H9 (cell line): ENCODE measurements around the gene G3BP2. TPM values are rescaled to one million over a fixed set of nuclear protein-coding genes. Genes with fewer than 3 reads are reported as not detected.
A peak's percentile ranks its signal among the peaks of the same experiment; 100 is the strongest.

Experiments used
- DNase-seq: peaks from one replicate; pipeline ENCODE4 v3.0.0-alpha.2; 2017
- H2AFZ ChIP-seq: one replicate; pipeline ENCODE4 v1.6.1; 2013; ENCODE audit warnings: mild to moderate bottlenecking, low read length, control low read depth, moderate library complexity
- H2AK5ac ChIP-seq: 2 replicates; pipeline ENCODE4 v1.6.1; 2013; ENCODE audit warnings: low read length, control low read depth, mixed read lengths; ENCODE audit not compliant: insufficient read length
- H2BK120ac ChIP-seq: one replicate; pipeline ENCODE4 v1.6.1; 2013; ENCODE audit warnings: low read depth, mild to moderate bottlenecking, low read length, control low read depth, inconsistent platforms; ENCODE audit not compliant: poor library complexity, severe bottlenecking
- H2BK12ac ChIP-seq: 2 replicates; pipeline ENCODE4 v1.6.1; 2013; ENCODE audit warnings: low read length, control low read depth, mixed read lengths, low read depth; ENCODE audit not compliant: insufficient read length
- H2BK15ac ChIP-seq: 2 replicates; pipeline ENCODE4 v1.6.1; 2013; ENCODE audit warnings: low read depth, low read length, control low read depth
- H2BK20ac ChIP-seq: one replicate; pipeline ENCODE4 v1.6.1; 2013; ENCODE audit warnings: low read depth, mild to moderate bottlenecking, low read length, control low read depth, inconsistent platforms; ENCODE audit not compliant: poor library complexity, severe bottlenecking
- H2BK5ac ChIP-seq: 2 replicates; pipeline ENCODE4 v1.6.1; 2013; ENCODE audit warnings: low read length, control low read depth, mixed read lengths; ENCODE audit not compliant: insufficient read length
- H3K14ac ChIP-seq: 2 replicates; pipeline ENCODE4 v1.6.1; 2013; ENCODE audit warnings: low read length, control low read depth; ENCODE audit not compliant: insufficient read depth
- H3K18ac ChIP-seq: 2 replicates; pipeline ENCODE4 v1.6.1; 2013; ENCODE audit warnings: low read depth, mild to moderate bottlenecking, mixed read lengths, low read length, control low read depth; ENCODE audit not compliant: insufficient read length
- H3K23ac ChIP-seq: 2 replicates; pipeline ENCODE4 v1.6.1; 2013; ENCODE audit warnings: low read length, control low read depth, mixed read lengths, low read depth; ENCODE audit not compliant: insufficient read length
- H3K23me2 ChIP-seq: 2 replicates; pipeline ENCODE4 v1.6.1; 2013; ENCODE audit warnings: low read depth, mild to moderate bottlenecking, mixed read lengths, low read length, control low read depth; ENCODE audit not compliant: insufficient read length, poor library complexity, severe bottlenecking
- H3K27ac ChIP-seq: 2 replicates; pipeline ENCODE4 v1.5.1; 2013; ENCODE audit warnings: low read length, control low read depth, mixed read lengths, low read depth; ENCODE audit not compliant: insufficient read length
- H3K27me3 ChIP-seq: 2 replicates; pipeline ENCODE4 v1.6.1; 2013; ENCODE audit warnings: low read length, control low read depth, inconsistent platforms; ENCODE audit not compliant: insufficient read depth
- H3K4ac ChIP-seq: 2 replicates; pipeline ENCODE4 v1.6.1; 2013; ENCODE audit warnings: low read depth, mild to moderate bottlenecking, control low read depth, inconsistent platforms, low read length, moderate library complexity
- H3K4me1 ChIP-seq: 2 replicates; pipeline ENCODE4 v1.6.1; 2013; ENCODE audit warnings: low read length, control low read depth, inconsistent platforms; ENCODE audit not compliant: insufficient read depth
- H3K4me2 ChIP-seq: 2 replicates; pipeline ENCODE4 v1.6.1; 2013; ENCODE audit warnings: low read length, control low read depth, mixed read lengths; ENCODE audit not compliant: insufficient read length, insufficient read depth
- H3K56ac ChIP-seq: 2 replicates; pipeline ENCODE4 v1.6.1; 2013; ENCODE audit warnings: low read depth, mild to moderate bottlenecking, mixed read lengths, low read length, control low read depth; ENCODE audit not compliant: insufficient read length
- H3K79me1 ChIP-seq: 2 replicates; pipeline ENCODE4 v1.6.1; 2013; ENCODE audit warnings: low read depth, mild to moderate bottlenecking, moderate library complexity, low read length, control low read depth, inconsistent platforms; ENCODE audit not compliant: insufficient read depth, poor library complexity, severe bottlenecking
- H3K79me2 ChIP-seq: 2 replicates; pipeline ENCODE4 v1.6.1; 2013; ENCODE audit warnings: low read length, control low read depth, inconsistent platforms; ENCODE audit not compliant: insufficient read depth
- H3K9ac ChIP-seq: 2 replicates; pipeline ENCODE4 v1.6.1; 2013; ENCODE audit warnings: low read length, control low read depth, mixed read lengths; ENCODE audit not compliant: insufficient read length; ENCODE audit errors: extremely low read depth
- H3K9me3 ChIP-seq: one replicate; pipeline ENCODE4 v1.6.1; 2013; ENCODE audit warnings: low read depth, low read length, inconsistent platforms; ENCODE audit not compliant: control insufficient read depth
- H3T11ph ChIP-seq: one replicate; pipeline ENCODE4 v1.6.1; 2013; ENCODE audit warnings: mild to moderate bottlenecking, low read length, control low read depth, inconsistent platforms
- H4K20me1 ChIP-seq: one replicate; pipeline ENCODE4 v1.6.1; 2013; ENCODE audit not compliant: control insufficient read depth, insufficient read length, insufficient read depth
- H4K5ac ChIP-seq: 2 replicates; pipeline ENCODE4 v1.6.1; 2013; ENCODE audit warnings: low read depth, mild to moderate bottlenecking, mixed read lengths, low read length, control low read depth; ENCODE audit not compliant: insufficient read length
- H4K8ac ChIP-seq: replicated peaks from 2 replicates; pipeline ENCODE4 v1.6.1; 2013; ENCODE audit warnings: low read length, control low read depth, mixed read lengths, low read depth; ENCODE audit not compliant: insufficient read length
- H4K91ac ChIP-seq: 2 replicates; pipeline ENCODE4 v1.6.1; 2013; ENCODE audit warnings: low read depth, mild to moderate bottlenecking, moderate library complexity, mixed read lengths, low read length, control low read depth; ENCODE audit not compliant: insufficient read length
- H3K27ac Mint-ChIP-seq, 3 experiments: 2 replicates in 2 of 3; 3 replicates in 1 of 3; pipeline ENCODE4 v1.8.0; 2020 to 2021; ENCODE audit warnings: mixed read lengths in 3 of 3, mild to moderate bottlenecking in 1 of 3, moderate library complexity in 1 of 3
- H3K27me3 Mint-ChIP-seq: 2 replicates; pipeline ENCODE4 v1.8.0; 2021; ENCODE audit warnings: low read depth, mild to moderate bottlenecking, moderate library complexity, mixed read lengths
- H3K36me3 Mint-ChIP-seq, 3 experiments: 2 replicates in 2 of 3; 3 replicates in 1 of 3; pipeline ENCODE4 v1.8.0; 2020 to 2021; ENCODE audit warnings: low read depth in 3 of 3, mixed read lengths in 3 of 3; ENCODE audit not compliant: insufficient read depth in 1 of 3
- H3K4me1 Mint-ChIP-seq, 2 experiments: 2 replicates each; pipeline ENCODE4 v1.8.0; 2020; ENCODE audit warnings: mixed read lengths in 2 of 2
- H3K4me3 Mint-ChIP-seq, 2 experiments: 2 replicates in 1 of 2; 3 replicates in 1 of 2; pipeline ENCODE4 v1.8.0; 2020 to 2021; ENCODE audit warnings: mild to moderate bottlenecking in 2 of 2, mixed read lengths in 2 of 2, moderate library complexity in 1 of 2
- H3K9me3 Mint-ChIP-seq, 2 experiments: 2 replicates in 1 of 2; 3 replicates in 1 of 2; pipeline ENCODE4 v1.8.0; 2020; ENCODE audit warnings: mild to moderate bottlenecking in 2 of 2, mixed read lengths in 2 of 2, moderate library complexity in 1 of 2
- WGBS: extraction: QIAGEN DNeasy Blood & Tissue Kit; methylation state at CpG from one replicate; pipeline ENCODE4 v1.1.7; 2013; ENCODE audit warnings: missing lambda C conversion rate, low lambda C conversion rate, mixed read lengths; ENCODE audit not compliant: insufficient read length; ENCODE audit errors: extremely low coverage; 5-methylcytosine and 5-hydroxymethylcytosine counted together
- total RNA-seq: library from RNA; stranded (reverse); gene quantifications from 2 replicates; pipeline ENCODE4 v1.2.1, GENCODE V29; 2021
- TF ChIP-seq, protein P1 (sequence below): fragments of 200-600 bp; sonication (generic); conservative IDR thresholded peaks from 3 replicates; pipeline ENCODE4 v1.8.0; 2021; ENCODE audit warnings: antibody characterized with exemption, mild to moderate bottlenecking

Gene G3BP2
- total RNA-seq, 1 experiment from 2014 or later: 405 TPM

DNA sequence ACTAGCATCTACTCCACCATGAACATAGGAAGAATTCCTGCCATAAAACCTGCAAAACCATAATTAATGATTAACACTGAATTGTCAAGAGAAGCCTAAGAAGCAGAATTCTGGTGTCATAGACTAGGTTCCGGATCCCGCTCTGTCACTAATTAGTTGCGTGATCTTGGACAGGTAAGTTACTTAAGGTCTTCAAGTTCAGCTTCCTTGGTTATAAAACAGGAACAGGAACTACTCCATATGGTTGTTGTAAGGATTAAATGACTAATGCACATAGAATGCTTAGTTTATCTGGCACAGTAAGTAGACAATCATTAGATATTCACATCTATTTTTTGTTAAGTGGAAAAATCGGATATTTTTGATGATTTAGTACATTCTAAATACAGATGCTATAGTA, 14.3 kb downstream of the G3BP2 start:
- no peak overlapping the region for H3T11ph ChIP-seq
- no CpG with 5 or more reads among the region's 4 CpGs for WGBS
- no peak overlapping the region for H2BK5ac ChIP-seq
- H3K79me1 ChIP-seq: peaks cover 10% of the 10 kb centered on the region
- TF ChIP-seq, protein P1, sequence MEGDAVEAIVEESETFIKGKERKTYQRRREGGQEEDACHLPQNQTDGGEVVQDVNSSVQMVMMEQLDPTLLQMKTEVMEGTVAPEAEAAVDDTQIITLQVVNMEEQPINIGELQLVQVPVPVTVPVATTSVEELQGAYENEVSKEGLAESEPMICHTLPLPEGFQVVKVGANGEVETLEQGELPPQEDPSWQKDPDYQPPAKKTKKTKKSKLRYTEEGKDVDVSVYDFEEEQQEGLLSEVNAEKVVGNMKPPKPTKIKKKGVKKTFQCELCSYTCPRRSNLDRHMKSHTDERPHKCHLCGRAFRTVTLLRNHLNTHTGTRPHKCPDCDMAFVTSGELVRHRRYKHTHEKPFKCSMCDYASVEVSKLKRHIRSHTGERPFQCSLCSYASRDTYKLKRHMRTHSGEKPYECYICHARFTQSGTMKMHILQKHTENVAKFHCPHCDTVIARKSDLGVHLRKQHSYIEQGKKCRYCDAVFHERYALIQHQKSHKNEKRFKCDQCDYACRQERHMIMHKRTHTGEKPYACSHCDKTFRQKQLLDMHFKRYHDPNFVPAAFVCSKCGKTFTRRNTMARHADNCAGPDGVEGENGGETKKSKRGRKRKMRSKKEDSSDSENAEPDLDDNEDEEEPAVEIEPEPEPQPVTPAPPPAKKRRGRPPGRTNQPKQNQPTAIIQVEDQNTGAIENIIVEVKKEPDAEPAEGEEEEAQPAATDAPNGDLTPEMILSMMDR: no peak
- no peaks in the 10 kb centered on the region for H4K20me1 ChIP-seq
- H3K4me1 Mint-ChIP-seq: peaks cover 8 to 10% of the 10 kb centered on the region in 2 experiments; a peak in 3 of 4 replicates
- no peak overlapping the region for H4K5ac ChIP-seq
- no peaks in the 10 kb centered on the region for H3K9me3 ChIP-seq
- no peaks in the 10 kb centered on the region for H3K9me3 Mint-ChIP-seq
- no peak overlapping the region for H3K27ac ChIP-seq
- no peak overlapping the region for H2BK15ac ChIP-seq
- no peak overlapping the region for H2BK20ac ChIP-seq
- H3K9ac ChIP-seq: no peak overlapping the region
- no peak overlapping the region for H2AFZ ChIP-seq
- no peak overlapping the region for H3K56ac ChIP-seq
- H3K27me3 ChIP-seq: no peaks in the 10 kb centered on the region
- no peak overlapping the region for H3K23ac ChIP-seq
- no peak overlapping the region for H2AK5ac ChIP-seq
- no peak overlapping the region for H2BK120ac ChIP-seq
- H3K4ac ChIP-seq: no peak overlapping the region
- H3K79me2 ChIP-seq: peaks cover 13% of the 10 kb centered on the region; the same call in 1 of the 2 replicates
- no peaks in the 10 kb centered on the region for H3K23me2 ChIP-seq
- no peak overlapping the region for H2BK12ac ChIP-seq
- no peak overlapping the region for H3K4me3 Mint-ChIP-seq
- no peak overlapping the region for H3K4me2 ChIP-seq
- H3K27ac Mint-ChIP-seq: peak overlapping the region in 1 of 3 experiments; percentile 75; a peak in 2 of 7 replicates
- H3K18ac ChIP-seq: no peak overlapping the region
- peaks cover 40 to 79% (median 77%) of the 10 kb centered on the region in 3 experiments; a peak in 6 of 7 replicates for H3K36me3 Mint-ChIP-seq
- DNase-seq: no peak
- no peak overlapping the region for H4K91ac ChIP-seq
- H3K14ac ChIP-seq: no peak overlapping the region
- no peaks in the 10 kb centered on the region for H3K27me3 Mint-ChIP-seq
- no peak overlapping the region for H4K8ac ChIP-seq
- no peaks in the 10 kb centered on the region for H3K4me1 ChIP-seq
